Nephron progenitor cell (in vitro differentiated cells): Measurements from ENCODE around the gene CD164L2.
A peak's percentile ranks its signal among the peaks of the same experiment; 100 is the strongest.

Experiments
- DNase-seq: peaks from one replicate; pipeline ENCODE4 v3.0.0; 2021
- H3K27ac Mint-ChIP-seq: 2 replicates; pipeline ENCODE4 v1.8.0; 2021; ENCODE audit warnings: mild to moderate bottlenecking, moderate library complexity, mixed read lengths
- H3K27me3 Mint-ChIP-seq: 2 replicates; pipeline ENCODE4 v1.8.0; 2021; ENCODE audit warnings: mild to moderate bottlenecking, low read depth, mixed read lengths; ENCODE audit not compliant: poor library complexity
- H3K36me3 Mint-ChIP-seq: 2 replicates; pipeline ENCODE4 v1.8.0; 2021; ENCODE audit warnings: low read depth, mixed read lengths
- H3K4me1 Mint-ChIP-seq: 2 replicates; pipeline ENCODE4 v1.8.0; 2021; ENCODE audit warnings: mixed read lengths
- H3K4me3 Mint-ChIP-seq: 2 replicates; pipeline ENCODE4 v1.8.0; 2021; ENCODE audit warnings: mild to moderate bottlenecking, moderate library complexity, mixed read lengths
- H3K9me3 Mint-ChIP-seq: 2 replicates; pipeline ENCODE4 v1.8.0; 2021; ENCODE audit warnings: mild to moderate bottlenecking, moderate library complexity, mixed read lengths
- TF ChIP-seq, protein P1 (sequence below): fragments of 200-600 bp; sonication (generic); IDR thresholded peaks from 2 replicates; pipeline ENCODE4 v1.5.0; 2021; ENCODE audit warnings: antibody characterized with exemption

The CD164L2 gene

DNA sequence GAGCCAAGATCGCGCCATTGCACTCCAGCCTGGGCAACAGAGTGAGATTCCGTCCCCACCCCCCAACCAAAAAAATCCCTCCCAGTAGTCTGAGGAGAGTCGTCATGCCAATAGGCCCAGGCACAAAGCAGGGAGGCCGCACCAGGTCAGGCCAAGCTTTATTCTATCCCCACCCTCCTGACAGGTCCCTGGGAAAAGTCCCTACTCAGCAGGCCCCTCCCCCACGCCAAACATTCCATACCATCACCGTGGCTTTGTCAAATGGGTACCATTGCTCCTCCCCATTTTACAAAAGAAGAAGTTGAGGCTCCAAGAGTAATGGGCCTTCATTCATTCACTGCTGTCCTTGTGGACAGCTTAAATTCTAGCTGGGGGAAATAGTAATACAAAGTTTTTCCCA is 14.6 kb upstream of the CD164L2 start:
- H3K4me3 Mint-ChIP-seq: no peak overlapping the region
- H3K27ac Mint-ChIP-seq: no peak overlapping the region
- H3K27me3 Mint-ChIP-seq: peaks cover 3% of the 10 kb centered on the region
- no peaks in the 10 kb centered on the region for H3K36me3 Mint-ChIP-seq
- no peak for DNase-seq
- TF ChIP-seq, protein P1, sequence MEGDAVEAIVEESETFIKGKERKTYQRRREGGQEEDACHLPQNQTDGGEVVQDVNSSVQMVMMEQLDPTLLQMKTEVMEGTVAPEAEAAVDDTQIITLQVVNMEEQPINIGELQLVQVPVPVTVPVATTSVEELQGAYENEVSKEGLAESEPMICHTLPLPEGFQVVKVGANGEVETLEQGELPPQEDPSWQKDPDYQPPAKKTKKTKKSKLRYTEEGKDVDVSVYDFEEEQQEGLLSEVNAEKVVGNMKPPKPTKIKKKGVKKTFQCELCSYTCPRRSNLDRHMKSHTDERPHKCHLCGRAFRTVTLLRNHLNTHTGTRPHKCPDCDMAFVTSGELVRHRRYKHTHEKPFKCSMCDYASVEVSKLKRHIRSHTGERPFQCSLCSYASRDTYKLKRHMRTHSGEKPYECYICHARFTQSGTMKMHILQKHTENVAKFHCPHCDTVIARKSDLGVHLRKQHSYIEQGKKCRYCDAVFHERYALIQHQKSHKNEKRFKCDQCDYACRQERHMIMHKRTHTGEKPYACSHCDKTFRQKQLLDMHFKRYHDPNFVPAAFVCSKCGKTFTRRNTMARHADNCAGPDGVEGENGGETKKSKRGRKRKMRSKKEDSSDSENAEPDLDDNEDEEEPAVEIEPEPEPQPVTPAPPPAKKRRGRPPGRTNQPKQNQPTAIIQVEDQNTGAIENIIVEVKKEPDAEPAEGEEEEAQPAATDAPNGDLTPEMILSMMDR: no peak
- H3K9me3 Mint-ChIP-seq: no peaks in the 10 kb centered on the region
- peaks cover 76% of the 10 kb centered on the region for H3K4me1 Mint-ChIP-seq

- H3K4me3 Mint-ChIP-seq: no peak overlapping the region
Measured at GRCh38 chr1:27397110-27397509, 14.0 kb upstream of the CD164L2 start.

GRCh38 chr1:27395441-27396195 is 12.5 kb upstream of the CD164L2 start:
- Mint-ChIP-seq H3K4me1 (peaks cover 71% of the 10 kb centered on the region), H3K4me3 (no peak overlapping the region), H3K27me3 (peaks cover 12% of the 10 kb centered on the region), H3K36me3 (no peaks in the 10 kb centered on the region), H3K27ac (no peak overlapping the region), H3K9me3 (no peaks in the 10 kb centered on the region)
- TF ChIP-seq, protein P1: peak; percentile 96
- DNase-seq: peak; percentile 82

More at GRCh38 chr1:27397110-27397509, 14.0 kb upstream of the CD164L2 start:
- peaks cover 75% of the 10 kb centered on the region for H3K4me1 Mint-ChIP-seq
- H3K27ac Mint-ChIP-seq: no peak overlapping the region
- DNase-seq: no peak
- H3K27me3 Mint-ChIP-seq: peaks cover 5% of the 10 kb centered on the region
- H3K36me3 Mint-ChIP-seq: no peaks in the 10 kb centered on the region
- no peaks in the 10 kb centered on the region for H3K9me3 Mint-ChIP-seq
- TF ChIP-seq, protein P1: no peak

- peaks cover 17% of the 10 kb centered on the region for H3K27me3 Mint-ChIP-seq
Measured at GRCh38 chr1:27394925-27395324, 11.8 kb upstream of the CD164L2 start.

GRCh38 chr1:27394282-27394658 is 11.1 kb upstream of the CD164L2 start:
- peaks cover 17% of the 10 kb centered on the region for H3K27me3 Mint-ChIP-seq
- no peak overlapping the region for H3K27ac Mint-ChIP-seq

More at GRCh38 chr1:27394925-27395324, 11.8 kb upstream of the CD164L2 start:
- no peak for DNase-seq
- H3K27ac Mint-ChIP-seq: no peak overlapping the region
- peak overlapping the region; percentile 59 for H3K4me3 Mint-ChIP-seq
- peaks cover 64% of the 10 kb centered on the region for H3K4me1 Mint-ChIP-seq
- TF ChIP-seq, protein P1: no peak
- no peaks in the 10 kb centered on the region for H3K36me3 Mint-ChIP-seq
- H3K9me3 Mint-ChIP-seq: no peaks in the 10 kb centered on the region

More at GRCh38 chr1:27394282-27394658, 11.1 kb upstream of the CD164L2 start:
- Mint-ChIP-seq H3K4me1 (peaks cover 57% of the 10 kb centered on the region), H3K36me3 (no peaks in the 10 kb centered on the region), H3K9me3 (no peaks in the 10 kb centered on the region), H3K4me3 (peak overlapping the region; percentile 59)
- DNase-seq: no peak
- TF ChIP-seq, protein P1: no peak
